ENCODE measurements around the gene CMSS1.

Gene CMSS1

GRCh38 chr3:99966662-99967416 is 149.2 kb downstream of the CMSS1 start:
- DNase-seq, result no peak

DNA sequence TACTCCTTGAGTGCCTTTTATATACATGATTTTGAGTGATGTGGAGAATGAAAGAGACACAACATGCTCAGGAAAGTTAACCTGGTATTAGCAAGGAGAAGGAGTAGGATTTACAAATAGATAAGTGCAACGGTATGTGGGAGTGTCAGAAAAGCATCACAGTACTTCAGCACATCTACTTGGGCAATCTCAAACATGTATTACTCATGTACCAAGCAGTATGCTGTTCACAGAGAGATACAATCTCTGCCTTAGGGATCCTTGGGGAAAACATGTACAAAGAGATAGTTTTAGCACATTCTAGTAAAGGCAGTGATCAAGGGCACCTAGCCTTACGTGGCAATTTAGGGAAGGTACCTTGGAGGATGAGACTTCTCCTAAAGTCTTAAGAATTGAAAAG is 150.1 kb downstream of the CMSS1 start:
- DNase-seq, result no peak

DNA sequence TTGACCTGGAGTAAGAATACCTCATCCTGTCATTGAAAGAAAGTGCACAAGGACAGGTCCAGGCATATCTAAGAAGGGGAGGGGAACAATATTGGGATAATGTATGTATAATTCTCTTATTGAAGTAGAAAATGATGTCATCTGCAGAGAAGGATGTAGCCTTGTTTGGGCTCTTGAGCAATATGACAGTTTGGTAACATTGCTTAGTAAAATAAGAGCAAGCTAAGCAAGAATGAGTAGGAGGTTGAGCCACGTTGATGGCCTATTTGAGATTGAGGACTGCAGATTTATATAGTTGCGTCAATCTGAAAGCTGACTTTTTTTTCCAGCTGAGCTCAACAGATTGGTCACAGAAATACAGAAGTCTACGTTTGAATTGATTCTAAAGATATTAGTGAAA is 151.5 kb downstream of the CMSS1 start:
- DNase-seq, result no peak

- no peak for DNase-seq
Measured at GRCh38 chr3:99970198-99970597, 152.5 kb downstream of the CMSS1 start.

GRCh38 chr3:99971761-99972160 is 154.1 kb downstream of the CMSS1 start:
- DNase-seq, result no peak

DNA sequence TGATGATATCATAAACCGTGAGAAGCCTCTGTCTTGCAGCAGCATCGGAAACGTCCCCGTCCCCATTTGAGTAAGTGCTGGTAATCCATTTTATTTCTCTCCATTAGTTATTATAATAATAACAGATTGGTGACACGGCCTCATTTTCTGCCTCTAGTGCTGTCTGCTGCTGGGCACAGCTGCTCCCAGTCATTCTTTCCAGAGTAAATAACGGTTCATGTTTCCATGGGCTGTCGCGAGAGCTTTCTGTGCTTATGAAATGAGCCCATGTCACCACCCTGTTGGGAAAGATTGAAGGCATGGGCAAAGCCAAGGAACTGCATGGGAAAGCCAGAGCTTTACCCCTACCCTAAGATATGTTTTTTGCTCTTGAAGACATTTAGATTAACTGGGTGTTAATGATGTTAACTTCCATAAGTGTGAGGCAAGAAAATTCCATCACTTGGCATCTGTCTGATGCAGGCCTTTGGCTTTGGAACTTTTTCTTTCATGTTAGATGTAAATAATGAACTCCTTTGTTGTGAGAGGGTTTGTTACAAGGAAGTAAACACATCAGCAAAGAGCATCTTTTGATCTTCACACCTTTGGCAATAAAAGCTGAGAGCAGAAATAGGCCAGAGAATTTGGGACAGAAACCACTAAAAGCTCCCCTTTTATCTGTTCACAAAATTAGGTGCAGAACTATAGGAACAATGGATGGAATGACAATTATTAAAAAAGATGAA is 154.9 kb downstream of the CMSS1 start:
- no peak for DNase-seq

DNA sequence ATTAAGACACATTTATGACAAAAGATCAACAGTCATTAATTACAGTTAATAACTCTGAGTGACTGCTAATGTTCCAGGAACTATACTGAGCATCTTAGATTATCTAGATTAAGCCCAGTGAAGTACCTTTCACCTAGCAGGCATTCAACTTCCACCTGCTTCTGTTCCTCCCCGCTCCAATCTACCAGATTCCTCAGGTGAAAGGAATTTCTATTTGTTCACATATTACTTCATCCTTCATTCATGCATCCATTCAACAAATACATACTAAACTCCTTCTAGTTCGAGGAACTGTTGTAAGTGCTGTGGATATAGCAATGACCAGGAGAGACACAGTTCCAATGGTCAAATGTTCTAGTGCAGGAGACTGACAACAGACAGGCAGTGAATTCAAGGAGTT is 157.3 kb downstream of the CMSS1 start:
- no peak for DNase-seq

DNA sequence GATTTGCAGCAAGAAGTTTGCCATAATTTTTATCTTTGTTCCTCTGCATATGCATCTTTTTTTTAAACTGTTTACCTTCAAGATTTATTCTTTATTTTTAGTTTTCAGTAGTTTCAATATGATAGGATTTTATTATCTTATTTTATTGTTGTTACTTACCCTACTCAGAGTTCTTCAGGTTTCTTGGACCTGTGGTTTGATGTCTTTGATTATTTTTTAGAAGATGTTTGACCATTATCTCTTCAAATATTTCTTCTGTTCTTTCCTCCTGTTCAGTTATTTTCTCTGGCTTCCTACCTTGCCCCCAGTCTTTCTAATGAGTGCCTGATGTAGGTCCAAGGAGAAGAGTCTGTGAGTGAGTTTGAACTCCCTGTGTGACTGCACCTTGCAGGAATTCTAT is 158.9 kb downstream of the CMSS1 start:
- DNase-seq, result no peak

DNA sequence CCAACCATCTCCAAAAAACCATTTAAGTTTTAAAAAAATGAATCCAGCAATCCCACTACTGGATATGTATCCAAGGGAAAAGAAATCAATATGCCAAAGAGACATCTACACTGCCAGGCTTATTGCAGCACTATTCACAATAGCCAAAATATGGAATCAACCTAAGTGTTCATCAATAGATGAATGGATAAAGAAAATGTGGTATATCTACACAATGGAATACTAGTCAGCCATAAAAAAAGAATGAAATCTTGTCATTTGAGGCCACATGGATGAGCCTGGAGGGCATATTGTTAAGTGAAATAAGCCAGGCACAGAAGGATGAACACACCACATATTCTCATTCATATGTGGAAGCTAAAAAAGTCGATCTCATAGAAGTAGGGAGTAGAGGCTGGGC is 160.6 kb downstream of the CMSS1 start:
- no peak for DNase-seq

DNA sequence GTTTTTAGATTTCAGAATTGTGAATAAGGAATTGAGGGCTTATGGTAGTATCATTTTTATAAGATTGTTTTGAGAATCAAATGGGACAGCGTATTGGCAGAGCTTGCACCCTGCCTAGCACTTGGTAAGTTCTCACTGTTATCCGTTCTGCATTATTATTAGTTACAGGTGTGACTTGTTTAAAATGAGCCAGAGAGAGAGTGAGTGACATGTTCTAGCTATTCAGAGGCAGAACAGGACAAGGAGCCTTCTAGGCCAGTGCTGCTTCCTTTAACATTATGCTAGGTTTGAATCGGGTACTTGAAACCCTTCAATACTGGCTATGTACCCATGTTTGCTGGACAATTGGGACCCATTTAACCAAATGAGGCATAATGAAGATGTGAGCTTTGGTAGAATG is 162.9 kb downstream of the CMSS1 start:
- no peak for DNase-seq

DNA sequence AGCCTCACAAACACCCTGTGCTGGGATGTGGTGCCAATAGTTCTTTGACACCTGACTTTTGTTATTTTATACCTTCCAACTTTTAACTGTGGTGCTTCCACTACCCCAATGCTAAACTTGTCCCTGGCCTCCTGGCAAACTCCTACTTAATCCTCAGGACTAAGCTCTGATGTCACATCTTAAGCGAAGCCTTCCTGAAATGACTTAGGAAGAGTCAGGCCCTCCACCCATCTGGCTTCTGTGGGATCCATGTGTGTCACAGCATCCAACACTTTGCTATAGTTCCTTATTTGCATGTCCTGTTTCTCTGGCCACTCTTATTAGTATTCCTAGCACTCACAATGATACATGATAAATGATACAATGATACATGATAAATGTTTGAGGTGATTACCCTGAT is 163.5 kb downstream of the CMSS1 start:
- DNase-seq, result no peak

- no peak for DNase-seq
Measured at GRCh38 chr3:99982650-99983049, 165.0 kb downstream of the CMSS1 start.

GRCh38 chr3:99984139-99984538 is 166.5 kb downstream of the CMSS1 start:
- DNase-seq, result no peak

- no peak for DNase-seq
Measured at GRCh38 chr3:99984668-99985067, 167.0 kb downstream of the CMSS1 start.

DNA sequence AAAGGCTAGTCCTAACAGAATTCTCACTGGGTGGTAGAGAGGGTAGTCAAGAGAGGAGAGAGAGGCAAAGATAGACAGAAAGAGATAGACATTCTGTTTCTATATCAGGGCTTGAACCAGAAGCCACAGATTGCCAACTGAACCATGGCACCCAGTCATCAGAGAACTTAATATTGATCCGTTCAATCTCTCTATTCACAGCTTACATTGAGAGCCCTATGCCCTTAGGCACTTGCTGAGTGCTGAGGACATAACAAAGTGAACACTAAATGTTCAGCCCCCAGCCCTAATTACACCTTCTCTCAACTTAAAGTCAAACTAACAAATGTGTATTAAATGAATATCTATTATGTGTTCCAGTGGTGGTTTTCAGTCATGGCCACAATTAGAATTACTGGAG is 172.5 kb downstream of the CMSS1 start:
- DNase-seq, result no peak

DNA sequence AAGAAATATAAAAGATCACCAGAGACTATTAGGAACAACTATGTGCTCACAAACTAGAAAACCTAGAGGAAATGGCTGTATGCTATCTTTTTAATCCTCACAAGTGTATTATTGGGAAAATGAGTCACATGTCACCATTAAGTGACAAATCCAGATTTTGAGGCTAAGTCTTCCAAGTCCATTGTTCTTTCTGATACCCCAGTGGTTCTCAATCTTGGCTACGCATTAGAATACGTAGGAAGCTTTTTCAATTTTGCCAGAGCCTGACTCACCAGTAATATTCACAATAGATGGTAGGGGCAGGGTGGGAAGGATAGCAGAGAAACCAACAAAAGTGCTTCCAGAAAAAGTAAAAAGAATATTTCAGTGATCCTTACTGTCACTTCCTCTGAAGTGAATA is 179.6 kb downstream of the CMSS1 start:
- DNase-seq, result no peak

- DNase-seq, result no peak
Measured at GRCh38 chr3:99999536-99999935, 181.9 kb downstream of the CMSS1 start.

DNA sequence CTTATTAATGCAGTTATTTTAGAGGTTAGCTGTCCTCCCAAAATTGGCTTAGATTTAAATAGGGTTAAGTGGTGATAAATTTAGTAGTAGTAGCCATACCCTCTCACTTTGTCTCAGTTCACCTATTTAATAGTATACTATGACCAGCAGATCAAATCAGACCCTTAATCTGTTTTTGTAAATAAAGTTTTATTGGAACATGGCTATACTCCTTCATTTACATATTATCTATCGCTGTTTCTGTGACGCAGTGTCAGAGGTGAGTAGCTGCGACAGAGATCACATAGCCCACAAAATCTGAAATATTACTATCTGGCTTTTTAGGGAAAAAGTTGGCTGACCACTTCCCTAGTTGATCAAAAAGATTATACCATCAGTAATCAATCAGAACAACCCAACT is 183.4 kb downstream of the CMSS1 start:
- no peak for DNase-seq

DNA sequence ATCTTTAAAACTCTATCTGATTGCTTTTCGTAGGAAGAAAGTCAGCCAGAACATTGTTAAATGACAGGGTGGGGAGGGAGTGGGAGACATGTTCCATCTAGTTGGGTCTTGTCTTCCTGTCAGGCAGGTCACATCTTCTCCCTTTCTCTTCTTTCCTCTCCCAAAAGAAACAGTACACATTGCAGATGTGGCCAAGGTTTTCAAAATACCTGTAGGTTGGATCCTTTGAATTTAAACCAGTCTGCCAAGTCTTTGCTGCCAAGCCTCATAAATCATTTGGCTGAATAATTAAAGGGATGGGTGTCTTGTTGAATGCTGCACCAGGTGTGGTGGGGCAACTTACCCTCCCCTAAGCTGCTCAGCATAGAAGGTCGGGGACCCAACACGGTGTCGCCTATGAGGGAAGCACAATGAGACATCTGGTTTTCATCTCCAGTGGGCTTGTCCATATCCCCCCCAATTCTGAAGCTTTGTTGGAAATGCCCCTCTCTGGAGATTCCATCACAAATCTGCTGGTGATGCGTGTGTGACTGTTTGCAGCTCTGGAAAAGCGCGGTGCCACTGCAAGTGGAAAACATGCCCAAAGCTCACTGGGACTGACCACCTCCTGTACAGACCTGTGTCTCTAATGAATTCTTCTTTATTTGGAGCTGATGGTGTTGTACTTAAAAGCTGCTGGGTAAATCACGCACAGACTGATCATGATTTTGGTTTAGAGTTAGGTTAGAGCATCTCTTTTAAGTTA is 184.0 kb downstream of the CMSS1 start:
- no peak for DNase-seq

DNA sequence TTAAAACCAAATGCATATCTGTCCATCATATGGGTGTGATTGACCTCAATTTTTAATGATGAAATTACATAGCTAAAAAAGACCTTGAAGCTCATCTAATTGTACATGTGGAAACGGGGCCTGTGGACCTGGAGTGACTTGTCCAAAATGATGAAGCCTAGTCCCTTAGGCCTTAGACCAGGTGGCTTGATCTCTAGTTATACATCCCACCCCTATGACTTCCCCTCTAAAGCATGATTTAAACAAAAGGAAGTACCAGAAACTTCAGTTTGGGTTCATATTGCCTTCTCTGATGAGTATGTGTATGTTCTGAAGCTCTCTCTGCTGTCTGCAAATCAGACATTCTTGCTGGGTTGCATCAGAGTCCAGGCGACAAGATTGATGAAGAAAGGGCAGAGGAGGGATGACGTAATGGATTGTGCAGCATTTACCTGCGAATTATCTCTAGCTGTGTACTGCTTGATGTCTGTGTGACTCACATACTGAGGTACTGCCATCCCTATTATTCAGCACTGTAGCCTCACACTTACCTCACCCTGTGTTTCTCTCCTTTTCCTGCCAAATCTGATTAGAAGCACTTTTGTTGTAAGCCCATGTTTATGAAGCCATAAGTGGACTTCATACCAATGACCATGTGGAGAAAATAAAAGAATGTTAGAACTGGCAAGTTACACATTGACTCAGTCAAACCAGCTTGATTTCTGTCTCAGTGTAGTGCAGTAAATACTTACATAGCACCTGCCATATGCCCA is 185.1 kb downstream of the CMSS1 start:
- DNase-seq, result no peak

DNA sequence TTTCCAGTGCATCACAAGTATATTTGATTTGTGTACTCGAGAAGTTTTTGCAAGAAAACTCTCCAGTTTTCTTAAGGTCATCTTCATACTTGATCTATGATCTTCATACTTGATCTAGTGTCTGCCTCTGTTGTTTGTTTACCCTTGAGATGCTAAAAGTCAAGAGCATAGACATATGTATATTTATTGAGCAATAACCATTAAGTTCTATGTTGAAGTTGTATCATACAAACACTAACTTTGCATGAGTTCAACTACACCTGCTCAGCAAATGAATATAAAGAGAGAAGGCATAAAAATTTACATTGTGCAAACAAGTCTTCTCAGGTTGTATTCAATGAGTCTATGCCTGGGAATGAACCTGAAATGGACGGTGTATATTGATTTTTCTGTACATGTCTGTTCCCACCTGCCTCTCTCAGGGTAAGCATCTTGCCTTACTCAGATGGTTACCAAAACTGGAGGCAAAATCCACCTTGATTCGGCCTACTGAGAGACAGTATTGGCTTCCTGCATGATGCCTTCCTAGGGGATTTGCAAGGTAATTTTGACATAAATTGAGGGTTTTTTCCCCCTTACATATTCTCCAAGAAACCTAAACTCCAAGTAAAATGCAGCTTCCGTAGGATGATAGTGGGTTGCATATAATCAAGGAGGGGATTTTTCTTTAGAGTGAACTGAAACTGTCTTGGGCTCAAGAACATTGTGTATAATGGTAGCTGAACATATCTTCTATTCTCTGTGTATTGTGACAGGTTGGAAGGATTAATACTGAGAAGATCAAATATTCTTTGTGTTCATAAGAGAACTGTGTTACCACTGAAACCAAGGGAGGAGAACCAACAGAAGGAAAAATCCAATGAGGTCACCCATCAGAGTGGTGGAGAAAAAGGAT is 186.2 kb downstream of the CMSS1 start:
- no peak for DNase-seq

- no peak for DNase-seq
Measured at GRCh38 chr3:100004931-100005330, 187.3 kb downstream of the CMSS1 start.

Data from activated CD8-positive, alpha-beta memory T cell treated with anti-CD3 and anti-CD28 coated beads for 24 hours (primary cell).